ENCODE results near the gene CEP85L.
A peak's percentile ranks its signal among the peaks of the same experiment; 100 is the strongest.

The CEP85L gene

DNA sequence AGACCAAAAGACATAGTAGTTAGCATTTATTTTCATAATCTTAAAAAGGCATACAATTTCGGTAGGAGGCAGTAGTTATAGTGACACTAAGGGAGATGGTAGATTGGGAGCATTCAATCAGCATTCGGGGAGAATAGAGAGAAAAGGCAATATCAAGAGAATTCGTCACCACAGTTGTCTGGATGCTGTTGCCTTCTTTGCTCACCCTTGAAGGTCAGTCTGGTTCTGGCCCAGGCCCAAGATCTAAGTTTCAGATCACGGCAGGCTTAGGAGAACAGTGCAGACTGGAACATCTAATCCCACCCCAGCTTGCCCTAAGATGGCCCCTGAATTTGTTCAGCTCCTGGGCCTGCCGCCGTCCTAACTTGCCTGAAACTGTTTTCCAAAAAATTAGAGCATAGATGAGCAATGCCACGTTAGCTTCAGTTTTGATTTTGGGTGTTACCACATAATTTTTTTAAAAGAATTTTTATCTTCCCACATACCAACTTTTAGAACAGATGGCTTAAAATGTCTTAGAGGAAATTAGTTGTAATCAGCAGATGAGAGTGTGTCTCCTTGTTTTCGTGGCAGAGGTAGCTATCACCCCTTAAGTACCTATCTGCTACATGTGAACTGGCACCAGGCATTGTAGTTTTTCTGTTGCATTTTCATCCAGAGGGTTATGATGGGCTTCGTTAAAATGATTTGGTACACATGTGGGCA lies 8.3 kb upstream of the CEP85L start:
- no peak for FAIRE-seq

GRCh38 chr6:118656847-118657451 lies 5.6 kb upstream of the CEP85L start:
- FAIRE-seq: no peak

GRCh38 chr6:118652051-118652615 lies 742 bp upstream of the CEP85L start:
- no peak for FAIRE-seq

- no peak for FAIRE-seq
Measured at GRCh38 chr6:118650582-118651281, 659 bp downstream of the CEP85L start.

- no peak for FAIRE-seq
Measured at GRCh38 chr6:118649918-118650581, 1.3 kb downstream of the CEP85L start.

- FAIRE-seq: no peak
Measured at GRCh38 chr6:118648866-118649554, 2.4 kb downstream of the CEP85L start.

DNA sequence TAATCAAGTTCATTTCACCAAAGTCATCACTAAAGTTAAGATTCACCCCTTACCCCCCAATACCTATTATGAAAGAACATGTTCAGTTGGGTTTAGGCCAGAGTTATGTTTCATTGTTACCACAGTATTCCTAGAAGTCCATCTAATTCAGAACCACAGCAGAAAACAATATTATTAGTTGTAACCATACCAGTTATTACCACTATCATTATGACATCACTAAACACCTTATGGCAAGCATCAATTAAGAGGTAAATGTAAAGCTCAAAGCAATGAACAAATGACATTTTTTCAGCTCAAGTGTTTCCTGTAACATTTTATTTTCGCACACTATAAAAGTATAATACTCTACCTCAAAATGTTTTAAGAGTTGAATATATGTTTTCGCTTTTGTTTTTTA lies 4.4 kb downstream of the CEP85L start:
- no peak for FAIRE-seq

GRCh38 chr6:118645395-118645794 lies 6.0 kb downstream of the CEP85L start:
- no peak for FAIRE-seq

- FAIRE-seq: no peak
Measured at GRCh38 chr6:118644007-118644406, 7.4 kb downstream of the CEP85L start.

GRCh38 chr6:118641042-118641441 lies 10.3 kb downstream of the CEP85L start:
- FAIRE-seq: no peak

GRCh38 chr6:118639054-118639964 lies 12.1 kb downstream of the CEP85L start:
- peak; percentile 82 for FAIRE-seq

DNA sequence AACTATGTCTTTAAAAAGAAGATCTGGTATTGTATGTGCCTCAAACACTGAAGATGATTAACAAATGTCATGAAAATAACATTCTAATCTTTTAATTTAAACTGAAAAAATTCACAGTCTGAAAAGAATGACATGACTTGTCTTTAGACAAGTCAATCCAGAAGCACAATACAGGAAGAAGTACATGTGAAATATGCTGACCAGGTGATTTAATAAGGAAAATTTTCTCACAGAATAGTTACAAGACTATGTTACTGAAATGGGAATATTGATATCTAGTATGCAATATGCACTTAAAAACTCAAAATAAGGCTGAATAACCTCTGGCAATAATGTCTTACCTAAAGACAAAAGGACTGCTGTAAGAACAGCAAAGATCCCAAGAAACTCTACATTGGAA lies 13.1 kb downstream of the CEP85L start:
- peak; percentile 61 for FAIRE-seq

GRCh38 chr6:118635909-118636735 lies 15.3 kb downstream of the CEP85L start:
- no peak for FAIRE-seq

DNA sequence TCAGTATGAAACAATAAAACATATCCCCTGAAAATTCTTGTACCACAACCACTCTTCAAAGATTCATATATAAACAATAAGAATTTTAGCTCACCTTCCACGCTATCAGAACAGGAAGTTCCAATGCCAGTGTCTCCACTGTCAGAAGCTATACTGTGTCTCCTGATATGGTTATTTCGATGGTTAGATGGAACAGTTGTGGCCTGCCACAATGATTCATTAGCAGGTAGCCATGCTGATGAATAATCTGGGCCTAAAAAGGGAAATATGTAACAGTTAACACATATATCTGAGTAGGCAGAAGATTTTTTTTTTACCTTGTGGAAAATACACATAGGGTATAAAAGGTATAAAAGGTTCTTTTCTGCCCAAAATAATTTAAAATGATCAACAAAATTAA lies 19.0 kb downstream of the CEP85L start:
- no peak for FAIRE-seq

DNA sequence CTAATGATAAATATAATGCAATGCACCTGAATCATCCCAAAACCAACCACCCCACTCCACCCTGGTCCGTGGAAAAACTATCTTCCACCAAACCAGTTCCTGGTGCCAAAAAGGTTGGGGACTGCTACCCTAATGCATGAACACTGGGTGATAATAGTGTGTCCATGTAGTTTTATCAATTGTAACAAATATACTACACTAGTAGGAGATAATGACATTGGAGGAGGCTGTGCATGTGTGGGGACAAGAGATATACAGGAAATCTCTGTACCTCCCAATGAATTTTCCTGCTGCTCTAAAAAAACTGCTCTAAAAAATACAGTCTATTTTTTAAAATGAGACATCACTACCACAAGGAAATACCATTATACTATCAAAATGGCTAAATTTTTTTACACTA lies 20.5 kb downstream of the CEP85L start:
- FAIRE-seq: no peak

DNA sequence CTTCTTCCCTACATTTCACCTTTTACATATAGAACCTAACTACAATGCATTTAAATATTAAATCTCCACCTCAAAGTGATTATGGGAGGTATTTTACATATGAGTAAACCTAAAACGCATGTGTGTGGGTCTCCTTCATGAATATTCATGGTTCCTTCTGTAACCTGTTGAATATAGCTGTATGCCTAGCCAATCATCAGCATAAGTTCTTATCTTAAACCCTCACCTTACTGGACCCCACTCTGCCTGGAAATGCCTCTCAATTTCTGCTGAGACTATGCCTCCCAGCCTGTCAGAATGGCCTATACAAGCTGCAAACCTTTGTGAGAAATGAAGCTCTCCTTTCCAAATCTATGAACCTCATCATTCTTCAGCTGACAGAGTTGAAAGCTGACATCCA lies 21.3 kb downstream of the CEP85L start:
- FAIRE-seq: no peak

GRCh38 chr6:118627724-118628123 lies 23.7 kb downstream of the CEP85L start:
- no peak for FAIRE-seq

DNA sequence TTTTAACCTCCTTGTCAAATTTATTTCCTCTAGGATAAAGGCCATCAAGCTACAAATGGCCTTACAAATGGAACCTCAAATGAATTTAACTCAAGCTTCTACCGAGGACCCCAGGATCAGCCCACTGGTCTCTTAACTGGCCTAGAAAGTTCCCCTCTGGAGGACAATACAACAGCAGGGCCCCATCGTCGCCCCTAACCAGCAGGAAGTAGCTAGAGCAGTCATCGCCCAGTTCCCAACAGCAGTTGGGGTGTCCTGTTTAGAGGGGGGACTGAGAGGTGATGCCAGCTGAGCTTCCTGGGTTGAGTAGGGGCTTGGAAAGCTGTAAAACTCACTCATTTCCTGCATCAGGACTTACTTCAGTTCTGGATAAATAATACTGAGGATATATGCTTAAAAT lies 25.6 kb downstream of the CEP85L start:
- no peak for FAIRE-seq

DNA sequence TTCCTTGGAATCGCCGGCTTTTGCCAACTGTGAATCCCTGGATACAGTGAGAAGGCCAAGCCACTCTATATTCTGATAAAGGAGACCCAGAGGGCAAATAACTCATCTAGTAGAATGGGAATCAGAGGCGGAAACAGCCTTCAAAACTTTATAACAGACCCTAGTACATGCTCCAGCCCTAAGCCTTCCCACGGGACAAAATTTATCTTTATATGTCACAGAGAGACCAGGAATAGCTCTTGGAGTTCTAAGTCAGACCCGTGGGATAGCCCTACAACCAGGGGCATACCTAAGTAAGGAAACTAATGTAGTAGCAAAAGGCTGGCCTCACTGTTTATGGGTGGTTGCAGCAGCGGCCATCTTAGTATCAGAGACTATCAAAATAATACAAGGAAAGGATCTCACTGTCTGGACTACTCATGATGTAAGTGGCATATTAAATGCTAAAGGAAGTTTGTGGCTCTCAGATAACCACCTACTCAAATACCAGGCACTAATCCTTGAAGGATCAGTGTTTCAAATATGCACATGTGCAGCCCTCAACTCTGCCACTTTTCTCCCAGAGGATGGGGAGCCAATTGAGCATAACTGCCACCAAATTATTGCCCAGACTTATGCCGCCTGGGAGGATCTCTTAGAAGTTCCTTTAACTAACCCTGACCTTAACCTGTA lies 29.5 kb downstream of the CEP85L start:
- no peak for FAIRE-seq

- FAIRE-seq: no peak
Measured at GRCh38 chr6:118620202-118620601, 31.2 kb downstream of the CEP85L start.

All from islet of Langerhans (tissue), 1 donor.